Chondrocyte (in vitro differentiated cells): Measurements from ENCODE around the gene GPR82. TPM values are rescaled to one million over a fixed set of nuclear protein-coding genes. Genes with fewer than 3 reads are reported as not detected.
"Not testable (repeated sequence)": the region's sequence is repeated elsewhere in the genome, so short reads cannot be mapped to it uniquely, and the experiment has no call there.

ENCODE experiments used
- DNase-seq: peaks from one replicate; pipeline ENCODE4 v3.0.0; 2021; ENCODE audit warnings: mixed read lengths, low spot score
- H3K27ac Mint-ChIP-seq: one replicate; pipeline ENCODE4 v1.8.0; 2021; ENCODE audit warnings: mild to moderate bottlenecking, moderate library complexity, mixed read lengths; ENCODE audit not compliant: unreplicated experiment
- H3K27me3 Mint-ChIP-seq: 2 replicates; pipeline ENCODE4 v1.8.0; 2021; ENCODE audit warnings: low read depth, mixed read lengths
- H3K36me3 Mint-ChIP-seq: 2 replicates; pipeline ENCODE4 v1.8.0; 2021; ENCODE audit warnings: low read depth, mixed read lengths
- H3K4me1 Mint-ChIP-seq: 2 replicates; pipeline ENCODE4 v1.8.0; 2021; ENCODE audit warnings: low read depth, mild to moderate bottlenecking, mixed read lengths
- H3K4me3 Mint-ChIP-seq: one replicate; pipeline ENCODE4 v1.8.0; 2021; ENCODE audit warnings: mild to moderate bottlenecking, moderate library complexity, mixed read lengths; ENCODE audit not compliant: unreplicated experiment
- H3K9me3 Mint-ChIP-seq: 2 replicates; pipeline ENCODE4 v1.8.0; 2021; ENCODE audit warnings: low read depth, mixed read lengths
- long read RNA-seq: library from polyadenylated mRNA; stranded (forward); transcript quantifications from one replicate; pipeline ENCODE4 v2.0.0, GENCODE V29; 2021
- total RNA-seq: library from RNA; stranded (reverse); gene quantifications from 3 replicates; pipeline ENCODE4 v1.2.1, GENCODE V29; 2021
- TF ChIP-seq, protein P1 (sequence below): fragments of 200-600 bp; sonication (generic); IDR thresholded peaks from 2 replicates; pipeline ENCODE4 v1.5.0; 2021; ENCODE audit warnings: antibody characterized with exemption, mild to moderate bottlenecking, moderate library complexity

The GPR82 gene, protein sequence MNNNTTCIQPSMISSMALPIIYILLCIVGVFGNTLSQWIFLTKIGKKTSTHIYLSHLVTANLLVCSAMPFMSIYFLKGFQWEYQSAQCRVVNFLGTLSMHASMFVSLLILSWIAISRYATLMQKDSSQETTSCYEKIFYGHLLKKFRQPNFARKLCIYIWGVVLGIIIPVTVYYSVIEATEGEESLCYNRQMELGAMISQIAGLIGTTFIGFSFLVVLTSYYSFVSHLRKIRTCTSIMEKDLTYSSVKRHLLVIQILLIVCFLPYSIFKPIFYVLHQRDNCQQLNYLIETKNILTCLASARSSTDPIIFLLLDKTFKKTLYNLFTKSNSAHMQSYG
- not detected in 3 replicates for total RNA-seq
- long read RNA-seq = 0 reads

DNA sequence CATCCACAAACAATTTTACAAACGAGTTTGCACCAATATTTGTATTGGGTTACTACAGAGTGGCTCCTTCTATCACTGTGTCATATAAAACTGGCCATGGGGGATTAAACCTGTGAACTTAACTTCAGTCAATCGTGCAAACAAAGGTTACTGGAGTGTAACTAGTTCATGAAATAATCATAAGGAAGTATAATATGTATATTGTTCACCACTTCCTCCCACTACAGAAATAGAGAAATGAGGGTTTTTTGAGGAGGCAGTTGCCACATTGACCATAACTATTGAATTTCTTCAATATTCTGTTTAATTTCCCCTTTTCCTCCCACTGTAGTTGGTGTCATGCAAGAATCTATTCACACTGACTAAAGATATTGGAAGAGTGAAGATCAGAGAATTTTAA lies at the start of gene GPR82:
Gene GPR82 (plus strand): TSS at position 356 of the 400 bp plus-strand sequence. CDS start 2,846 bp downstream, outside the sequence.
- TF ChIP-seq, protein P1, sequence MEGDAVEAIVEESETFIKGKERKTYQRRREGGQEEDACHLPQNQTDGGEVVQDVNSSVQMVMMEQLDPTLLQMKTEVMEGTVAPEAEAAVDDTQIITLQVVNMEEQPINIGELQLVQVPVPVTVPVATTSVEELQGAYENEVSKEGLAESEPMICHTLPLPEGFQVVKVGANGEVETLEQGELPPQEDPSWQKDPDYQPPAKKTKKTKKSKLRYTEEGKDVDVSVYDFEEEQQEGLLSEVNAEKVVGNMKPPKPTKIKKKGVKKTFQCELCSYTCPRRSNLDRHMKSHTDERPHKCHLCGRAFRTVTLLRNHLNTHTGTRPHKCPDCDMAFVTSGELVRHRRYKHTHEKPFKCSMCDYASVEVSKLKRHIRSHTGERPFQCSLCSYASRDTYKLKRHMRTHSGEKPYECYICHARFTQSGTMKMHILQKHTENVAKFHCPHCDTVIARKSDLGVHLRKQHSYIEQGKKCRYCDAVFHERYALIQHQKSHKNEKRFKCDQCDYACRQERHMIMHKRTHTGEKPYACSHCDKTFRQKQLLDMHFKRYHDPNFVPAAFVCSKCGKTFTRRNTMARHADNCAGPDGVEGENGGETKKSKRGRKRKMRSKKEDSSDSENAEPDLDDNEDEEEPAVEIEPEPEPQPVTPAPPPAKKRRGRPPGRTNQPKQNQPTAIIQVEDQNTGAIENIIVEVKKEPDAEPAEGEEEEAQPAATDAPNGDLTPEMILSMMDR = no peak
- H3K4me1 Mint-ChIP-seq = peaks cover 13% of the 10 kb centered on the region

DNA sequence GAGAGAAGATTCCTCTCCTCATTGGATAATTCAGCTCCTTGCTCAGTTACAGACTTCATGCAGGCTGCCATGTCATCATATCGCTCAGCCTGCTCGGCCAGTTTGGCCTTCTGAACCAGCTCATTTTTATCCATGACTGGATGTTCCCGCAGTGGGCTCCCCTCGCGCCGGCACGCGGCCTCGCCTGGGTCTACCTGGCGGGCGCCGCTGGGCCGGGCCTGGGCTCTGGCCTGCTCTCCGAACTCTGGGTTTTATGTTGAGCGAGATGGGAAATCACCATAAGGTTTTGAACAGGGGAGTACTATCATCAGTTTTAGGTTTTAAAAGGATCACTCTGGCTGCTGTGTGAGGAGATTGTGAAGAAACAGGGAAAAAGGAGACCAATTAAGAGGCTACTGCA lies 47.6 kb upstream of the GPR82 start:
- H3K9me3 Mint-ChIP-seq = peaks cover 11% of the 10 kb centered on the region
- not testable (repeated sequence) for H3K27ac Mint-ChIP-seq, H3K27me3 Mint-ChIP-seq, H3K4me1 Mint-ChIP-seq, H3K36me3 Mint-ChIP-seq, DNase-seq, H3K4me3 Mint-ChIP-seq

More for the DNA sequence above, at the start of gene GPR82:
- H3K27me3 Mint-ChIP-seq = no peaks in the 10 kb centered on the region
- no peak for DNase-seq
- H3K36me3 Mint-ChIP-seq = peaks cover 3% of the 10 kb centered on the region
- H3K4me3 Mint-ChIP-seq = no peak within 1 kb of the TSS
- no peak within 1 kb of the TSS for H3K27ac Mint-ChIP-seq
- peaks cover 13% of the 10 kb centered on the region for H3K9me3 Mint-ChIP-seq

DNA sequence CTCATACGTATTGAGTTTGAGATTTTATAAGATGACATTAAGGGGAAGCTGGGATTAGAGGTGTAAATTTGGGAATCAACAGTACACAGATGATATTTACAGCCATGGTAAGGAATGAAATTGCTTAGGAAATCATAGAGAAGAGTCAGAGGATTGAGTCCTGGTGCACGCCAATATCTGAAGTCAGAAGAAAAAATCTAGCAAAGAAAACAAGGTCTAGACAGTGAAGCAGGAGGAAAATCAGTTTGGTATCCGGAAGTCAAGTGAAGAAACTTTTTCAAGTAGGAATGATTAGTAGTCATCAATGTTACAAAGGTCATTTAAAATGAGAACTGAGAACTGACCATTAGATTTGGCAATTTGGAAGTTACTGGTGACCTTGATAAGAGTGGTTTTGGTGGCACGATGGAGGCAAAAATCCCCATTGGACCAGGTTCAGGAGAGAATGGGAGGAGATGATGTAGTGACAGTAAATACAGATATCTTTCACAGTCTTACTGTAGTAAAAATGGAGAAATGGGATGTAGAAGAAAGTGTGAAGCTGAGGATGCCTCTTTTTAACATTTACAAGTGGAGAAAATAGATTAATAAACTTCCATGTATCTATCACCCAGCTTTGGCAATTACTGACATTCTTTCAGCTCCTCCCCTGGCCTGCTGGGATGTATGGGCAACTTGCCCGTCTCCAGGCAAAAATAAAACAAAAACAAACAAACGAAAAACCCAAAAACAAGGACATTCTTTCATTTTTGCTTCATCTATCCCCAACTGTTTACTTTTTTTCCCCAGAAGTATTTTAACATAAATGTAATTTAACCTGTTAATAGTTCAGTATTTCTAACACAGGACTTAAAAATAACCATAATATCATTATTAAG lies 46.6 kb upstream of the GPR82 start:
- DNase-seq = no peak
- no peak overlapping the region for H3K4me3 Mint-ChIP-seq
- TF ChIP-seq, protein P1 = no peak
- no peaks in the 10 kb centered on the region for H3K36me3 Mint-ChIP-seq
- H3K9me3 Mint-ChIP-seq = peaks cover 12% of the 10 kb centered on the region
- H3K27me3 Mint-ChIP-seq = no peaks in the 10 kb centered on the region
- H3K27ac Mint-ChIP-seq = no peak overlapping the region
- H3K4me1 Mint-ChIP-seq = peaks cover 7% of the 10 kb centered on the region

DNA sequence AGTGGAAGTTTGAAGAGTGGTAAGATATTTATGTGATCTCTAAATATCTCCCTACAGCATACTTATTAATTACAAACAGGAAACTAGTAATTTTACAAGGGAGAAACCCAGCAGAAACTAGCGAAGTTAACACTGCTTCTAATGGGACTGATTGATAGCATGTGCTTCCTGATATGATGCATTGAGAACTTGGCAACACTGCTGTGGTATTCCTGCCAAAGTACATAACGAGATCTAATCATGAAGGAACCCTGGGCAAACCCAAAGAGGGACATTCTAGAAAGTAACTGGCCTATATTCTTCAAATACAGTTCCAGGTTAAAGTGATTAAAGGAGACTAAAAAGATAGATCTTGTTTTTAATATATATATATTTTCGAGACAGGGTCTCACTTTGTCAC lies 39.8 kb upstream of the GPR82 start:
- no peaks in the 10 kb centered on the region for H3K27me3 Mint-ChIP-seq
- H3K4me1 Mint-ChIP-seq = no peaks in the 10 kb centered on the region
- no peak overlapping the region for H3K4me3 Mint-ChIP-seq
- TF ChIP-seq, protein P1 = no peak
- peaks cover 6% of the 10 kb centered on the region for H3K9me3 Mint-ChIP-seq
- H3K27ac Mint-ChIP-seq = no peak overlapping the region
- DNase-seq = no peak
- no peaks in the 10 kb centered on the region for H3K36me3 Mint-ChIP-seq

DNA sequence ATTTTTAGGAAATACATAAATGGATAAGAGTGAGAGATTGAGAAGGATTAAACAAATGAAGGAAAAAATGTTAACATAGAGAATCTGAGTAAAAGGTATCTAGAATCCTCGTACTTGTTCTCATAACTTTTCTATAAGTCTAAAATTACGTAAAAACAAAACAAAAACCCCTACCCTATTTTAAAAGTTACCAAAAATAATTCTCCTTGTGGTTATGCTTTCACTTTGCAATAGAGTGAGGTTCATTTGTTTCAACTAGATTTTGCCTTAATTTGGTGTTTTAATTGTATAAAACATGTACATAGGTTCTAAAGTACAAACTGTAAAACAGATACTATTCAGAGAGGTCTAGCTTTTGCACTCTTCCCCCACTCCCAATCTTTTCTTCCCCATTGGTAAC lies 39.0 kb upstream of the GPR82 start:
- H3K36me3 Mint-ChIP-seq = no peaks in the 10 kb centered on the region

More for the DNA sequence above, 39.0 kb upstream of the GPR82 start:
- H3K27me3 Mint-ChIP-seq = no peaks in the 10 kb centered on the region
- H3K4me3 Mint-ChIP-seq = no peak overlapping the region
- H3K27ac Mint-ChIP-seq = no peak overlapping the region
- TF ChIP-seq, protein P1 = no peak
- peaks cover 6% of the 10 kb centered on the region for H3K9me3 Mint-ChIP-seq
- H3K4me1 Mint-ChIP-seq = no peaks in the 10 kb centered on the region
- no peak for DNase-seq
